Activated B cell treated with CpG ODN at 0.5 μM for 24 hours (primary cell): ENCODE results near the gene ANKRD28. TPM values are rescaled to one million over a fixed set of nuclear protein-coding genes. Genes with fewer than 3 reads are reported as not detected.
"Not testable (repeated sequence)": the region's sequence is repeated elsewhere in the genome, so short reads cannot be mapped to it uniquely, and the experiment has no call there.

ENCODE experiments used
- ATAC-seq: fragments of 200-7000 bp; cut with Tn5 transposase; one replicate; pipeline ENCODE4 v1.10.0; 2021; ENCODE audit warnings: low read depth, mild to moderate bottlenecking, moderate library complexity
- CTCF ChIA-PET: fragments of 350-600 bp; sonication (Branson Sonifier 250); formaldehyde crosslinking; loops from one replicate; lab custom pipeline; 2021; ENCODE audit warnings: antibody characterized with exemption; lab: Charles Lee
- POLR2A ChIA-PET: fragments of 350-600 bp; sonication (Branson Sonifier 250); formaldehyde crosslinking; loops from one replicate; lab custom pipeline; 2021; ENCODE audit warnings: antibody characterized with exemption; lab: Charles Lee
- DNase-seq: peaks from one replicate; pipeline ENCODE4 v3.0.0; 2022
- H3K27ac Mint-ChIP-seq: one replicate; pipeline ENCODE4 v1.8.0; 2020; ENCODE audit warnings: mixed read lengths
- H3K27me3 Mint-ChIP-seq: one replicate; pipeline ENCODE4 v1.8.0; 2021; ENCODE audit warnings: mixed read lengths
- H3K36me3 Mint-ChIP-seq: one replicate; pipeline ENCODE4 v1.8.0; 2021; ENCODE audit warnings: low read depth, mixed read lengths
- H3K4me1 Mint-ChIP-seq: one replicate; pipeline ENCODE4 v1.8.0; 2021; ENCODE audit warnings: mixed read lengths
- H3K4me3 Mint-ChIP-seq: one replicate; pipeline ENCODE4 v1.8.0; 2020; ENCODE audit warnings: mild to moderate bottlenecking, mixed read lengths
- H3K9me3 Mint-ChIP-seq: one replicate; pipeline ENCODE4 v1.8.0; 2020; ENCODE audit warnings: mixed read lengths
- intact Hi-C: fragments of 100-400 bp; cut with micrococcal nuclease; formaldehyde crosslinking; loops from one replicate; pipeline ENCODE4 v1.15.1; 2024
- total RNA-seq: library from RNA; stranded (reverse); gene quantifications from 2 replicates; pipeline ENCODE4 v1.2.3, GENCODE V29; 2022
- TF ChIP-seq, protein P1 (sequence below): fragments of 200-600 bp; IDR thresholded peaks from one replicate; pipeline ENCODE4 v1.8.0; 2022; ENCODE audit warnings: antibody characterized with exemption, mild to moderate bottlenecking

Gene ANKRD28
- 27.5 and 29.9 TPM in 2 replicates for total RNA-seq

- DNase-seq (no peak), ATAC-seq (peak; percentile 20)
- Mint-ChIP-seq H3K4me1 (peaks cover 66% of the 10 kb centered on the region), H3K4me3 (peak within 1 kb of the TSS; percentile 68), H3K27me3 (no peaks in the 10 kb centered on the region), H3K36me3 (peaks cover 3% of the 10 kb centered on the region), H3K27ac (peak within 1 kb of the TSS; percentile 82), H3K9me3 (no peaks in the 10 kb centered on the region)
- intact Hi-C loops: loop anchor here (1.0 to 5.0 kb wide), 3 partner anchors 8 to 715 kb away; partner anchors contain the start of gene RFTN1
- ChIA-PET POLR2A (interaction anchor here (0.6 to 1.7 kb wide), 3 partner anchors 196 to 532 kb away, joined by 3 to 6 read pairs (median 4); partner anchors contain the start of genes BTD, HACL1 and OXNAD1), CTCF (interaction anchor here (1.4 kb wide), 1 partner anchor 14 kb away, joined by 4 read pairs; no protein-coding TSS in a partner anchor)
- TF ChIP-seq, protein P1, sequence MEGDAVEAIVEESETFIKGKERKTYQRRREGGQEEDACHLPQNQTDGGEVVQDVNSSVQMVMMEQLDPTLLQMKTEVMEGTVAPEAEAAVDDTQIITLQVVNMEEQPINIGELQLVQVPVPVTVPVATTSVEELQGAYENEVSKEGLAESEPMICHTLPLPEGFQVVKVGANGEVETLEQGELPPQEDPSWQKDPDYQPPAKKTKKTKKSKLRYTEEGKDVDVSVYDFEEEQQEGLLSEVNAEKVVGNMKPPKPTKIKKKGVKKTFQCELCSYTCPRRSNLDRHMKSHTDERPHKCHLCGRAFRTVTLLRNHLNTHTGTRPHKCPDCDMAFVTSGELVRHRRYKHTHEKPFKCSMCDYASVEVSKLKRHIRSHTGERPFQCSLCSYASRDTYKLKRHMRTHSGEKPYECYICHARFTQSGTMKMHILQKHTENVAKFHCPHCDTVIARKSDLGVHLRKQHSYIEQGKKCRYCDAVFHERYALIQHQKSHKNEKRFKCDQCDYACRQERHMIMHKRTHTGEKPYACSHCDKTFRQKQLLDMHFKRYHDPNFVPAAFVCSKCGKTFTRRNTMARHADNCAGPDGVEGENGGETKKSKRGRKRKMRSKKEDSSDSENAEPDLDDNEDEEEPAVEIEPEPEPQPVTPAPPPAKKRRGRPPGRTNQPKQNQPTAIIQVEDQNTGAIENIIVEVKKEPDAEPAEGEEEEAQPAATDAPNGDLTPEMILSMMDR: no peak
Observed at GRCh38 chr3:15797642-15798303, at the start of gene ANKRD28. Gene ANKRD28 (minus strand): TSS chr3:15797979. CDS start chr3:15796521, 1,458 bp downstream.

DNA sequence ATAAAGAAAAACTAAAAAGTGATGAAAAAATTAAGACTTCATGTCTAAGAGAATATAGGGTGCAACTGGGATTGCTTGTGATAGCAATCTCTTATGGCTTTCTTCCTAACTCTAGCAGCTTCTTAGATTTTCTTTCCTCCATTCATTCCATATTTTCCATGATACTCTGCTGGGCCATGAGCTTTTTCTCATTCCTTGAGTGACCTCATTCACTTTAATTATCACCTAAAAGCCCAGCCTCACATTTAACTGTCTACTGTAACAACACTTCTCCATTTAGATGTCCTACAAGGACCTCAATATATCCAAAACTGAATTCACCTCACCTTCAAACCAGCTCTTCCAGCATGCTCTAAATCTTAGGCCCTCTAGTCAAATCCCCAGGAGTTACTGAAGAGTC lies 49.5 kb upstream of the ANKRD28 start:
- H3K36me3 Mint-ChIP-seq: peaks cover 19% of the 10 kb centered on the region
- intact Hi-C loops: no loop called here
- ChIA-PET POLR2A (no interaction called here), CTCF (no interaction called here)
- H3K4me1 Mint-ChIP-seq: peaks cover 27% of the 10 kb centered on the region
- DNase-seq (no peak), ATAC-seq (no peak)
- H3K27ac Mint-ChIP-seq: no peak overlapping the region
- no peaks in the 10 kb centered on the region for H3K27me3 Mint-ChIP-seq
- TF ChIP-seq, protein P1: no peak
- no peak overlapping the region for H3K4me3 Mint-ChIP-seq
- peaks cover 2% of the 10 kb centered on the region for H3K9me3 Mint-ChIP-seq

GRCh38 chr3:15846606-15847005 lies 48.8 kb upstream of the ANKRD28 start:
- POLR2A ChIA-PET: no interaction called here
- ATAC-seq (no peak), DNase-seq (no peak)
- Mint-ChIP-seq H3K27ac (no peak overlapping the region), H3K9me3 (no peaks in the 10 kb centered on the region), H3K4me3 (no peak overlapping the region), H3K4me1 (peaks cover 27% of the 10 kb centered on the region), H3K36me3 (peaks cover 17% of the 10 kb centered on the region), H3K27me3 (no peaks in the 10 kb centered on the region)
- CTCF ChIA-PET: no interaction called here
- intact Hi-C loops: no loop called here
- TF ChIP-seq, protein P1: no peak

DNA sequence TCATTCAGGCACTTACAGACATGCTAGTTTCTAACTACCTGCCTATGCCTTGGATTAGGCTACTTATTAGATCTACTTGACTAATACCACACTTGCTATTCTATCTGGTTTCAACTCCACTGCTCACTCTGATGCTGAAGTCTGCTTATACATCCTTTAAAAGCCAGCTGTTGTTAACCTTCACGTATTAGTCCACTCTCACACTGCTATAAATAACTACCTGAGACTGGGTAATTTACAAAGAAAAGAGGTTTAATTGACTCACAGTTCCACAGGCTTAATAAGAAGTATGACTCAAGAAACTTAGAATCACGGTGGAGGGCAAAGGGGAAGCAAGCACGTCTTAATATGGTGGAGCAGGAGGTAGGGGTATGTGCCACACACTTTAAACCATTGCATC lies 47.7 kb upstream of the ANKRD28 start:
- intact Hi-C loops: no loop called here
- Mint-ChIP-seq H3K27me3 (no peaks in the 10 kb centered on the region), H3K27ac (no peak overlapping the region), H3K4me3 (no peak overlapping the region), H3K9me3 (peaks cover 6% of the 10 kb centered on the region), H3K36me3 (peaks cover 17% of the 10 kb centered on the region), H3K4me1 (peaks cover 27% of the 10 kb centered on the region)
- no peak for ATAC-seq
- TF ChIP-seq, protein P1: no peak
- POLR2A ChIA-PET: interaction anchor here (0.5 kb wide), 1 partner anchor 16 kb away, joined by 7 read pairs; no protein-coding TSS in a partner anchor
- CTCF ChIA-PET: no interaction called here
- no peak for DNase-seq

DNA sequence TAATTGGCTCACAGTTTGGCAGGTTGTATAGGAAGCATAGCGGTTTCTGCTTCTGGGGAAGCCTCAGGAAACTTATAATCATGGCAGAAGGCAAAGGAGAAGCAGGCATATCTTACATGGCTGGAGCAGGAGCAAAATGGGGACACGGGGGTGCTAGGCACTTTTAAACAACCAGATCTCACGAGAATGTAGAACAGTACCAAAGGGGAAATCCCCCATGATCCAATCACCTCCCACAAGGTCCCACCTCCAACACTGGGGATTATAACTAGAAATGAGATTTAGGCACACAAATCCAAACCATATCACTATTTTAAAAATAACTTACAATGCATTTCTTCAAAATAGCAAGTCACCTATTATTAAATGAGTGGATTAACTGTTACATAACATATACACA lies 47.1 kb upstream of the ANKRD28 start:
- Mint-ChIP-seq H3K27me3 (no peaks in the 10 kb centered on the region), H3K27ac (no peak overlapping the region), H3K36me3 (peaks cover 21% of the 10 kb centered on the region), H3K4me3 (no peak overlapping the region), H3K9me3 (peaks cover 12% of the 10 kb centered on the region), H3K4me1 (peaks cover 27% of the 10 kb centered on the region)
- ChIA-PET CTCF (no interaction called here), POLR2A (no interaction called here)
- DNase-seq: no peak
- intact Hi-C loops: no loop called here
- ATAC-seq: no peak
- TF ChIP-seq, protein P1: no peak

GRCh38 chr3:15841091-15841973 lies 43.6 kb upstream of the ANKRD28 start:
- ATAC-seq, POLR2A ChIA-PET, H3K4me3 Mint-ChIP-seq, DNase-seq, CTCF ChIA-PET, intact Hi-C loops, H3K27ac Mint-ChIP-seq, H3K27me3 Mint-ChIP-seq: not testable (repeated sequence)
- H3K36me3 Mint-ChIP-seq: peaks cover 26% of the 10 kb centered on the region
- H3K4me1 Mint-ChIP-seq: peaks cover 19% of the 10 kb centered on the region
- H3K9me3 Mint-ChIP-seq: peaks cover 19% of the 10 kb centered on the region
